GM21515 (cell line): ENCODE measurements around the gene MALT1.
A peak's percentile ranks its signal among the peaks of the same experiment; 100 is the strongest.

Source experiments
- ATAC-seq: cut with Tn5 transposase; IDR thresholded peaks from one replicate; pipeline ENCODE4 v1.9.1; 2021; ENCODE audit not compliant: unreplicated experiment

The MALT1 gene

DNA sequence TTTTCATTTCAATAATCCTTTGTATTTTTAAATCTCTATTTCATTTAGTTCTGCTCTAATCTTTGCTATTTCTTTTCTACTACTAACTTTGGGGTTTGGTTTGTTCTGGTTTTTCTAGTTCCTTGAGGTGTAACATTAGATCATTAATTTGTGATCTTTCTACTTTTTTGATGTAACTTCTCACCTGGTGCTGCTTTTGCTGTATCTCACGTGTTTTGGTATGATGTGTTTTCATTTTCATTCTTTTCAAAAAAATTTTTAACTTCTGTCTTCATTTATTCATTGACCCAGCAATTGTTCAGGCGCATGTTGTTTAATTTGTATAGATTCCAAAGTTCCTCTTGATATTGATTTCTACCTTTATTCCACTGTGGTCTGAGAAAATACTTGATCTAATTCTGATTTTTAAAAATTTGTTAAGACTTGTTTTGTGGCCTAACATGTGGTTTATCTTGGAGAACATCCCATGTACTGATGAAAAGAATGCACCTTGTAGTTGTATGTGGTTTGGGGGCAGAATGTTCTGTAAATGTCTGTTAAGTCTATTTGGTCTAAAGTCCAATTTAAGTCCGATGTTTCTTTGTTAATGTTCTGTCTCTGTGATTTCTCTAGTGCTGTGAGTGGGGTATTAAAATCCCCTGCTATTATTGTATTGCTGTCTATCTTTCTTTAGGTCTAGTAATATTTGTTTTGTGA, 17.3 kb upstream of the MALT1 start:
- ATAC-seq: no peak

DNA sequence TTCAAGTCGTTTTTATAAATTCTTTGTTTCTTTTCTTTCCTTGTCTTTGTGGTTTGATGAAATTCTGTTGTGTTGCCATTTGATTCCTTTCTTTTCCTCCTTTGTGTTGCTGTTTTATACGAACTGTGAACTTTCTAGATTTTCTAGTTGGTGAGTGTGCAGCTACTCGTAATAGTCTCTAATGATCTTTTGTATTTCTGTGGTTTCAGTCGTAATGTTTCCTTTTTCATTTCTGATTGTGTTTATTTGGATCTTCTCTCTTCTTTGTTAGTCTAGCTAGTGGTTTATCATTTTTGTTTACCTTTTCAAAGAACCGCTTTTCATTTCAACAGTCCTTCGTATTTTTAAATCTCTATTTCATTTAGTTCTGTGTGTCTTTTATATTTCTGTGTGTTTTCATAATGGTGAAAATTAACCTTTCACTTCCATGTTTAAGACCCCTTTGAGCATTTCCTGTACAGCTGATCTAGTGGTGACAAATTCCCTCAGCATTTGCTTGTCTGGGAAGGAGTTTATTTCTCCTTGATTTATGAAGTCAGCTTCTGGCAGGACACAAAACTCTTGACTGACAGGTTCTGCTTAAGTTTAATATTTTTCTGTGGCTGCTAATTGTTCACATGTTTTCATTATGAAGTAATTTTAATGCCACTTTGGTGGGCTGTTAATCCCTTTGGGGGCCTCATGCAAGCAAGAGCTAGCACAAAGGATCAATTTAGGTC, 16.2 kb upstream of the MALT1 start:
- no peak for ATAC-seq

DNA sequence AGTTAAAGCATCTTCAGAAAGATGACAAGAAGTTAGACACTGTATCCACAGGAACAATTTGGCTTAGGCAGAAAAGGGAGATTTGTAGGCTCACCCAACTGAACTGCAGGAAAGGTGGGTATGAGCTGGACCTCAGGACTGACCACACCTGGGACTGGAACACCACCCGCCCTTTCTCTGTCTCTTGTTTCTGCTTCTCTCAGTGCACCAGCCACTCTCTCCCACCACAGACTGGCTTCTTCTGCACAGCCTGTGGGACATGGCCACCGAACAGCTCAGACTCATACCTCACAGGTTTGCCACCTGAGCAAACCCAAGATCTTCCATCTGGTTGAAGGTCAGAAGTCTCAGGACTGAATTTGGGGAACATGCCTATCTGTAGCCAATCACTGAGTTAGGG, 14.2 kb upstream of the MALT1 start:
- ATAC-seq: no peak

DNA sequence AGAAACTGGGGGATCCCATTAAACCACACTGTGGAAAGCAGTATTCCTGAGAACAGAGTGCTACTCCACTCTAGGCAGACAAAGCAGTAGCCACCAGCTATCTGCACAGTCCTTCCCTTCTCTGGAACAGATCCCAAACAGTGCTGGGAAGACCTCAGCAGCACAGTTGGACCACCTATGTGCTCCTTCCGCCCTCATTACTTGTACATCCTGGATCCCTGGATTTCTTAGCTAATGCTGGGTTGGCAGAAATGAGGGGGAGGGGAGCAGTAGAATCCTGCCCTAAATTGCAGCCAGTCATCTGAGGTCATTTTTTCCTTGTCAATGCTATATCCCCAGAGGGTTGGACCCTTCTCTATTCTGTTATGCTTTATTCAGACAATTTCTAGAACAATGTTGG, 13.8 kb upstream of the MALT1 start:
- no peak for ATAC-seq

DNA sequence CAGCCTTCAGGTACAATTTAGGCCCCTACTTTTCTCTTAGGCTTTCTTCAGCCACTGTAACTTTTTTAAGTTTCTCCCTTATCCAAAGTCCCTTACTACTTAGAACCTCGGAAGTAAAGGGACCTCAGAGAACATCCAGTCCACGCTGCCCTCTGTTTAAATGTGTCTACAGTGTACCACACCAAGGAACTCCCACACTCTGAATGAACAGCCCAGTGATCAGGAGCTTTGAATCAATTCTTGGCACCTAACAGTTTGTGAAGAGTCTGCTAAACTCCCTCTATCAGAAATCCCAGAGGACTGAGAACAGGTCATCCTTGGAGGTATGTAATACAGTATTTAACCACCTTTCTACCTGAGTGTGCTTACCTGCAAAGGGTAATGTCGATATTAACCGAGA, 11.6 kb upstream of the MALT1 start:
- ATAC-seq: no peak

DNA sequence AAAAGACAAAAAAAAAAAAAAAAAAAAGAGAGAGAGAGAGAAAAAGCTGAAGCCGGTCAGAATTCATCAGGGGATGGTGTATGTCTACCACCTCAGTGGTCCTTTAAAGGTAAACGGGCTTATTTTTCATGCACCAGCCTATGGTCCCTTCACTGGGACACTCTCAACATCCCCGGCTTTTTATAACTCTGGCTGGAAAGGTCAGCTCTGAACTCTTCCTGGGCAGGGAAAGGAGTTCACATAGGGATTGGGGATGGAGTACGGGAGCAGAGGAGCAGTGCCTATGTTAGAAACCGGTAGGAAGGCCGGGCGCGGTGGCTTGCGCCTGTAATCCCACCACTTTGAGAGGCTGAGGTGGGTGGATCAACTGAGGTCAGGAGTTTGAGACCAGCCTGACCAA, 10.3 kb upstream of the MALT1 start:
- no peak for ATAC-seq

DNA sequence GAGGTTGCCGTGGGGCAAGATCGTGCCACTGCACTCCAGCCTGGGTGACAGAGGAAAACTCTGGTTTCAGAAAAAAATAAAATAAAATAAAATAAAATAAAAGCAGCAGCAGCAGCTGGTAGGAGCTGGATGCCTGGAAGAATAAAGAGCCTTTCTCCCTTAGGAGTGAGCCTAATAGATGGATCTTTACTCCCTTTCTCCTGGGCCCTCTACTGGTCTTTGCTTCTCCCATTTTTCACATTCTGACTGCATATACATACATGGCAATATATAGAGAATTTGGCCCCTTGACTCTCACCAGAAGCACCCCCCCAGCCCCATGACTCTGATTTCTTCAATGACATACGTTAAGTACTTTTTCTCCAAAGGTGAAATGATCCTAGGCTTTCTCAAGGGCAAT, 9.8 kb upstream of the MALT1 start:
- ATAC-seq: no peak

DNA sequence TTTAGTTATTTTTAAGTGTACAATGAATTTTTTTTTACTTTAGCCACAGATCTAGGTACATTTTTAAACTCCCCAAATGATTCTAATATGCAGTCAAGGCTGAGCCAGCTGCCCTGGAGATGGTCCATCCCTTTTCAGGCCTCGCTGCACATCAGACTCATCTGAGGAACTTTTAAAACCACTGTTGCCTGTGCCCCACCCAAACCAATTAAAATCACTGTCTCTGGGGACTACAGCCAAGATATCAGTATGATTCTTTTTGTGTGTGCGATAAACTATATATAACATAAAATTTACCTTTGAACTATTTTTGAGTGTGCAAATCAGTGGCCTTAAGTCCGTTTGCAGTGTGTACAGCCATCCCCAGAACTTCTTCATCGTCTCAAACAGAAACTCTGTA, 9.1 kb upstream of the MALT1 start:
- no peak for ATAC-seq

DNA sequence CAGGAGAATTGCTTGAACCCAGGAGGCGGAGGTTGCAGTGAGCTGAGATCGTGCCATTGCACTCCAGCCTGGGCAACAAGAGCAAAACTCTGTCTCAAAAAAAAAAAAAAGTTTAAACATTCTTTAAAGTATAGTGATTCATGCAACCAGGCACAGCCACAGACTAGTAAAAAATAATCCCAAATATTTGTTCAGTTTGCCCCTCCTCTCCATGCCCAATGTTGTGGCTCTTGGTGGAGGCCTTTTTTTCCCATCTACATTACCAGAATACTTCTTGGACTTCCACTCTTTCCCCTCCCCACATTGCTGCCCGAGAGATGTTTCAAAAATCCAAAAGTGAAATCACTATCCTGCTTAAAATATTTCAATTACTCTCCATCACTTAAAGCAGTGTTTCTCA, 5.1 kb upstream of the MALT1 start:
- no peak for ATAC-seq

DNA sequence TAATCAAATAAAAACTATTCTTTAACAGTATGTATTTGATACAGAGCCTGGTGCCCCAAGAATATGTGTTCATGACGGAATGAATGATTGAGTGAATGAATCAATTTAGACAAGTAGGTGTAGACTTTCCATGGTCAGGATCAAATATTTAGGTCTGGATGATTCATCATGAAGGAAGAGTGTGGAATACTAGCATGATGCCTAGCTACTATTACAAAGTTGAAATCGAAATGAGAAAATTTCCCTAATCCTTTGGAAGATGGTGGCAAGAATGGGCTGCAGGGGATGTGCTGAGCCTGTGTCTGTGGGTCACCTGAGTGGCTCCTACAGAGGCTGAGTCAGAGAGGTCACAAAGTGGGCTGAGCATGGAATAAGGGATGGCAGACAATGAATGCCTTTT, 3.1 kb upstream of the MALT1 start:
- no peak for ATAC-seq

DNA sequence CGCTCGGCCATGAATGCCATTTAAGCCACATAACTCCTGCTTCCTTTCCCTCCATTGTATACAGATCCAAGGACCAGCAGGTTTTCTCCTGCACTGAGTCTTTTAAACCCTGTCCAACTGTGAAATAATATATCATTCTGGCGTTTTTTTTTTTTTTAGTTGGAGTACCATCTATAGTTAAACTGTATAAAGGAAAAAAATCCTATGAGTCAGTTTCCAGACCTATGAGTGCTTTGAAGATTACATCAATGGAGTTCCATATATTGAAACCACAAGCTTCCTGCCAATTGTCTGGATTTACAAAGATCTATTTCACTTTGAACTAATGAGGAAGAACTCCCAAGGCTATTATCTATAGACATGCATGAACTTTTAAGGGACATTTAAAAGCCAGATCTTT, 2.4 kb upstream of the MALT1 start:
- ATAC-seq: no peak

DNA sequence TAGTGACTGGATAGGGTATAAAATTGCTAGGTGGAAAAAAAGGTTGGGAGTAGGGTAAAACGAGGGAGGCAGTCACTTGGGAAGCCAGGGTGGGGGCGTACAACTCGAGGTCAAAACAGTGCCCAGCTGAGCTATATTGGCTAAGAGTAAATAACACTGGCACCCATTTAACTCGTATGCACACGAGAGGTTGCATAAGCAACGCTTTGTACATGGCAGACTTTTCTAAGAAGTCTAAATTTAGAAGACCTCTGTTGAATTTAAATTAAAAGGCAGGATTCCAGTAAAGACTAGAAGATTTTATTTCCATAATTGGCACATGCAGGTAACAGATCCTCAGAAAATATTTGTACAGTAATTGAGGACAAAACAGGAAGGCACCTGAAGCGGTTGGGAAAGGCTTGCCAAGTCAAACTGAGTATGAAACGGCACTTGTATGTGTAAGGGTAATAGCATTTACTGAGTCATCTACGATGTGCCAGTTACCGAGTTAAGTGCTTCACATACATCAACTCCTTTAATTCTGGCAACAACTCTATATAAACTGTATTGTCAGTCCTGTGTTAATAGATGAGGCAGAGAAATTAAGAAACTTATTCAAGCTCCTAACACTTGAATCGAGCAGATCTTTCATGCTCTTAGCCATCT, 1.4 kb upstream of the MALT1 start:
- no peak for ATAC-seq

DNA sequence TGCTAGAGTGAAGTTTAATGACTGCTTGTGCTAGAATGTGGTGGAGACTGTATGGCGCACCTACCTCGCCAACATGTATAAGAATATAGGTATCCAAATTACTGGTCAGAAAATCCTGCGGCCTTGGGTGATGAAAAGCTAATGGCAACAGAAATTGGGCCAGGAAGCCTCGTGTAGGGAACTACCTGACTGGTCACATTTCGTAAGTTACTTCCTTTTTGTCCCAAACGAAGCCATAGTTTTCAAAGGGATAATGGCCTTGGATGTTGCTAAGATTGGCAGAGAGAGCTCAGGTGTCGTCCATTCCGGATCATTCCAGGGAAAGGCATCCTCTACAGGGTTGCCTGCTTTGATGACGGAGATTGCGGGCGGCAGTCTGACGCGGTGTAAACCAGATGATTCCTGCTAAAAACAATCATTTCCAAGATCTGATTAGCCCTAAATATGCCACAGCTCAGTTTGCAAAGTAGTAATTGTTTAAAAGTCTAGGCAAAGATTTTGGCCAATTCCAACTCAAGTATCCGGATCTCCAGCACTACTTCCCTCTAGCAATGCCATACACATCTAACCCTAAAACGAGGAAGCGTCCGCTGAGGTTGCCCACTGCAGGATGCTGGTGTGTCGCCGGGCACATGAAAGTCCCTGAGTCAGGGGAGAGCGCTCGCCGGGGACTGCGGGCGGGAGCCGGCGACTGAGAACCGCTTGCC, 708 bp upstream of the MALT1 start:
- no peak for ATAC-seq

DNA sequence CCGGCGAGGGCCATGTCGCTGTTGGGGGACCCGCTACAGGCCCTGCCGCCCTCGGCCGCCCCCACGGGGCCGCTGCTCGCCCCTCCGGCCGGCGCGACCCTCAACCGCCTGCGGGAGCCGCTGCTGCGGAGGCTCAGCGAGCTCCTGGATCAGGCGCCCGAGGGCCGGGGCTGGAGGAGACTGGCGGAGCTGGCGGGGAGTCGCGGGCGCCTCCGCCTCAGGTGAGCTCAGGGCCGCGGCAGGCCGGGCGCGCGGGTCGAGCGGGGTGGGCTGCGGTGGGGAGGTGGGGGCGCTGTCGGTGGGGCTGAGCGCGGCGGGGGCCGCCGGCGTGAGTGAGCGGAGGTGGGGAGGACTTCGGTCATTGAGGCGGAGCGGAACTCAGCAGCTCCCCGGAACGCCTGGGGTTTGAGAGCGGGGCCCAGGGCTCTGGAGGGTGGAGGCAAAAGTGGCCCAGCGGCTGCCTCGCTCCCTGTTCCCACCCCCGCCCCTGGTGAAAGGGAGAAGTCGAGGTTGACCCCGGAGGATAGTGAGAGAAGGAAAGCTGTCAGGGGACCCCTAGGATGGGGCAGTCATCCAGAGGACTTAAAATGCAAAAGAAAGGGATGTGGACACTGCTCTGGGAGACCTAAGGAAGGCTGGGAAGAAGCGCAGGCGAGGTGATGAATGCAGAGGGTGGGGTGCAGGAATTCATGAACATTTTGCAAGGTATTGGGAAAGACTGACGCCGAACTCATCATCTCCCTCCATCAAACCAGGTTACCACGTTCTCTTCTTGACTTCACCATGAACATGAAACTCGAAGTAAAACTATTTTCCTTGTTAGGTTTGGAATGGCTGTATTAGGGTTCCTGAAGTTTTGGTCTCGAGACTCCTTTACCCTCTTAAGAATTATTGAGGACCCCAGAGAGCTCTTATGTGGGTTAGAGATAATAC, 633 bp downstream of the MALT1 start:
- ATAC-seq: peak; percentile 27

DNA sequence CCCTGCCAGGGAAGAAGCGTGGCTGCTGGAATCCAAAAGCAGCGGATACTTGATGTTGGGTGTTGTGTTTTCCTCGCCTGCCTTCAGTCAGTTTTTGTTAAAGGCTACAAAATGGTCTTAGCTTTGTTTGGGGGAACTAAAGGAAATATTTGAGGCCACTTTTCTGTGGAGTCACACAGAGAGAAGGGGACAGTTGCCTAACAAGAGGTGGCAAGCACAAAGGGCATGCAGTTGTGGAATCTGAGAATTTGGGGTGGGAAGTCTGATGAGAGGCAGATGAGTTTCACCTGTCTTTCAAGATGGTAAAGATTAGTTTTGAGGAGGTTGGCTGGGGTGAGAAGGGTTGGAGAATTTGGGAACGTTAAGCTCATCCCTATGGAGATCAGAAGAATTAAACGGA, 2.9 kb downstream of the MALT1 start:
- no peak for ATAC-seq

DNA sequence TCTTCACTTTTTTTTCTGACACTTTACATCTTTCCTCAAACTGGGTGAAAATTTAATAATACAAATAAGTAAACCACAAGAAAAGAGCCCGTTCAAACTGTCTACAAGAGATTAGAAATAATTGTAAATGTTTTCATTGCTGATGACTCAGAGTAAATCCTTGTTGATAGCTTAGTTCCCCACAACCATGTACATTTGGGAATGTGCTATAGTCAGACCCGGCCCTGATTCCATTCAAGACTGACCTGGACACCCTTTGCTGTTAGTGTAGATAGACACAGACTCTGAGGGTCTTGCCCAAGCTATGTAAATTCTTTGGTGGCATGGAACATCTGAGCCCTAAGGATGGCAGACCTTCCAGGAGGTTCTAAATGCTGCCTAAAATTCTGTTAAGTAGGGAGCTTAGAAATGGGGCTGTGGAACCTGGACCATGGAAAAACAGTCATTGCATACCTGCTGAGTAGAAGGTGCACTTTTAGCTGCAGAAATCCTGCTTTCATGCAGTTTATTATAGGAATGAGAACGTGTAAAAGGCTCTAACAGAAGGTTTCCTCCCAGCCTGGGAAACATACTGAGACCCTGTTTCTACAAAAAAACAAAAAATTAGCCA, 3.7 kb downstream of the MALT1 start:
- no peak for ATAC-seq

DNA sequence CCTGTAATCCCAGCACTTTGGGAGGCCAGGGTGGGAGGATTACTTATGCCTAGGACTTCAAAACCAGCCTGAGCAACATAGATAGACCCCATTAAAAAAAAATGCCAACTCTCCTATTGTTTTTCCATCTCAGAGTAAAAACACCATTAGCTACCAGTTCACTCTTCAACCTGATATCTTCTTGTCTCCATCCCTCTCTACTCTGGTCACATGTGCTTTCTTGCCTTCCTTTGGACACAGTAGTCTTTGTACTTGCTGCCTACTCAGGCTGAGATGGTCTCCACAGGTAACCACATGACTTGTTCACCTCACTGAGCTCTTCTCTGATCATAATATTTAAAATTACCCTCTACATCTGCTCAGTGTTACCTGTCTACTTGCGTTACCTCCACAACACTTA, 5.0 kb downstream of the MALT1 start:
- ATAC-seq: no peak

DNA sequence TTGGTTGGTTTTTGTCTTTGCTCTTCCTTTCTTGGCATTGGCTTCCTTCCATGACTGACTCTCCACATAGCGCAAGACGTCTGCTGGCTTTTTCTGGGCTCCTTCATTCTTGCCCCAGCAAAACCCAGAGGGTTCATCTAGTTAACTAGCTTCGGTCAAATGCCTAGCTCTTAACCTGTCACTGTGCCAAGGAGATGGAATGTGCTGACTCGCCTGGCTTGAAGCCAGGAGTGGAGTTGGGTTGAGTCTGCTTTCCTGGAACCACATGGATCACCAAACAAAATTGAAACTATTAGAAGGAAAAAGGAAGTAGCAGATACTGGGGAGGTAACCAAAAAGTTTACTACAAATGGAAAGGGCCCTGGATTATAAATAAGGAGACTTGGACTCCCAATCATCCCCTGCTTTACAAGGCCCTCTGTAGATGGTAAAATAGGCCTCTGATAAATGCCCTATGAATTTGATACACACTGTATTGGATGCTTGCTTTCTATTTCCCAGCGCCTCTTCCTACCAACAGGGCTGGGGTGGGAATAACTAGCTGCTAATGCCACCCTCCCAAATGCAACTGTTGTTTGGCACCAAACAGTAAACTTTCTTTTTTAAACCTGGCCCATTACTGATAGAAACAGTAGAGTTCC, 11.3 kb downstream of the MALT1 start:
- no peak for ATAC-seq

DNA sequence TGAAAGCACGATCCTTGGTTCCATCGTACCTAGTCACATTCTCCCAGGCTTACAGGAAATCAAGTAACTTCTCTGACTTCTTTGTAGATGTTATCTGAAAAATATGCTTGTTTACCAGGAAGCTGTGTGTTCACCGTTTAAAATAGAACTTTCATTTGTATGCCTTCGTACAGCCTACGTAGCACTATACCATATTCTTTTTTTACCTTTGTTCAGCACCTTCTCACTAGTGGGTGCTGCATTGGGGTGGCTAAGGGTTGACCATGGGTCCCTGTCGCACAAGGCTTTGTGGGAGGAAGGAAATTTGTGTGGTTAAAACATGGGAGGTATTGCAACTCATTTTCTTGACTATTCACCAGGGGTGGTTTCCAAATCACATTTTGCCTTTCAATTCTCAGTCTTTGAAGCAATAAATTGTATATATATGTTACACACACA, 16.6 kb downstream of the MALT1 start:
- ATAC-seq: peak; percentile 79

DNA sequence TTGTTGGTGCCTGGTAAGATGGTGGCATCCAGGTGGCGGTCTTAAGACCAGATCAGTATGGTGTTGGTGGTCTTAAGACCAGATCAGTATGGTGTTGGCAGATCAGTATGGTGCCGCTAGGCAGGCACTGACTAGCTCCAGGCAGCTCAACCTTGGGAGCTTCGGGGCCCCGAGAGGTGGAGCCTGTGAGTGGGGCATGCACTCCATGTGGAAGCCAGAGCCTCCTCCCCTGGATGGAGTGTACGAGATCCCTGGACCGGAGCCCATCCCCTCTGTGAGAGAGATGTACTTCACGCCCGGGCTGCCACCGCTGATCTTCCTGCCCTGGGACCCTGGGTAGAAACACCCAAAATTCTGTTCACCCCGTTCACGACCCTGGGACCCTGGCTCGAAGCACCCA, 19.0 kb downstream of the MALT1 start:
- no peak for ATAC-seq
